Erythroblast (primary cell): ENCODE results near the gene NEDD4L.

ENCODE experiments used
- GATA1 ChIP-seq: IDR thresholded peaks from 2 replicates; pipeline ENCODE4 v1.6.1; 2011; ENCODE audit warnings: low read depth, mild to moderate bottlenecking, control low read depth, low read length, moderate library complexity
- POLR2A ChIP-seq: IDR thresholded peaks from 2 replicates; pipeline ENCODE4 v1.6.1; 2011; ENCODE audit warnings: mild to moderate bottlenecking, low read length

- no peak for TF ChIP-seq POLR2A
- no peak for TF ChIP-seq GATA1
These were observed 72.8 kb downstream of the NEDD4L start for GRCh38 chr18:58116818-58117217.
